Stimulated activated CD8-positive, alpha-beta memory T cell treated with anti-CD3 and anti-CD28 coated beads, Interleukin-12 subunit alpha, Interleukin-12 subunit beta, amount 100 ng/mL, for 1 hour (primary cell): ENCODE results near the gene RPAIN.

Experiments
- DNase-seq: peaks from one replicate; pipeline ENCODE4 v3.0.0-alpha.2; 2020; ENCODE audit warnings: low read depth

RPAIN gene, protein sequence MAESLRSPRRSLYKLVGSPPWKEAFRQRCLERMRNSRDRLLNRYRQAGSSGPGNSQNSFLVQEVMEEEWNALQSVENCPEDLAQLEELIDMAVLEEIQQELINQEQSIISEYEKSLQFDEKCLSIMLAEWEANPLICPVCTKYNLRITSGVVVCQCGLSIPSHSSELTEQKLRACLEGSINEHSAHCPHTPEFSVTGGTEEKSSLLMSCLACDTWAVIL

DNA sequence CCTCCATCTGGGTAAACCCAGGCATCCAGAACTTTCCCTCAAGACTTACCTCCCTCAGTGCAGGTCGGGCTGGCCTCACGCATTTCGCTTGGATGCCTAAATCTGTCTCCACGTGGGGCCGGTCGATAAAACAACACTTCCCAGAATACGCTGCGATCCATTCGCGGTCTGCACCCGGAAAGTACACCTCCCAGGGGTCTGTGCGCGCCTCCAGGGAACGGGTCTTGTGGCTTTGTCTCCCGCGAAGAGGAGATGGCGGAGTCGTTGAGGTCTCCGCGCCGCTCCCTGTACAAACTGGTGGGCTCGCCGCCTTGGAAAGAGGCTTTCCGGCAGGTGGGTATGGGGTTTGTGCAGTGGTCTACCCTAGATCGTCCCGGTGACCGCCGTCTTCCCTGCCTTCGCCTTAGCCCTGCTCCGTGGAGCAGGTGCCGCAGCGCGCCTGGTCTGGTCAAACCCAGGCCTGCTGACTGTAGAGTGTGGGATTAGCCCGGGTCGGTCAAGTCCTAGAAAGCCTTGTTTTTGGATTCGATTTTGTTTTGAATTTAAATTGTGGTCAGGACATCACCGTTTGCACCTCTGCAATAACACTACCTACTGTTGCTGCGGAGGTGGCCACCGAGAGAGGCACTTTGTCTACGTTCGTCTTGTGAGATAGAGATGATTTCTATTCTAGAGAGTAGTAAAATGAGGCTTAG, at the start of gene RPAIN:
Gene RPAIN (plus strand): TSS at position 224 of the 695 bp plus-strand sequence. CDS start 29 bp downstream, at position 253.
- DNase-seq, result peak; percentile 71

GRCh38 chr17:5370411-5370810, 49.6 kb upstream of the RPAIN start:
- no peak for DNase-seq

- DNase-seq, result no peak
Measured at GRCh38 chr17:5373112-5373511, 46.9 kb upstream of the RPAIN start.

GRCh38 chr17:5378566-5379207, 41.3 kb upstream of the RPAIN start:
- DNase-seq, result no peak

- no peak for DNase-seq
Measured at GRCh38 chr17:5379351-5380107, 40.5 kb upstream of the RPAIN start.

DNA sequence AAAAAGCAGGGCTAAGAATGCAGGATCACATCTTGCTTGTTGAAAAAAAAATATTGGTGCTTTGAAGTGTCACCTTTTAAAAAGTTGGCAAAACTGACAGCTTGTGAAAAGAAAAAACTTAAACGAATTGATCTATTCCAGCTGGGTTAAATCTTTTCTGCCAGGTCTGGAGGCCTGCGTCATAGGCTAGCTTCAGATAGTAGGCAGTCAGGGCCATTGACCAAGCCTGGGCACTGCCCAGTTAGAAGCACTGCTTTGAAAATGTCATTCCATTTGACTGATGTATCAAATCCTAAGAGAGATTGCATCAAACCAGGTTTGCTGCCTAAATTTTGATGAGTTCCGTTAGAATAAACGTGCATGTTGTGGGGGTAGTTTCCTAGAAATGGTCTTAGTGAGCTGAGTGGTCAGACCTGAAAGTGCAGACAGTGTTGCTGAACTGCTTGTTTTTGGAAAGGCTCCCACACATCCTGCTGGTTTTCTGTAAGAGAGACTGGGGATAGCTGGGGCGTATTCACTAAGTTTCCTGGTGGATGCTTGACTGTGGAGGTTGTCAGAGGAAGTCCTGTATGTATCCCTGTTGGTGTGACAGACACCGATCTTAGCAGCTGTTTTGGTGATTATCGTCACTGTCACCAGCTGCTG, 39.4 kb upstream of the RPAIN start:
- DNase-seq, result no peak

GRCh38 chr17:5381542-5381941, 38.4 kb upstream of the RPAIN start:
- no peak for DNase-seq

DNA sequence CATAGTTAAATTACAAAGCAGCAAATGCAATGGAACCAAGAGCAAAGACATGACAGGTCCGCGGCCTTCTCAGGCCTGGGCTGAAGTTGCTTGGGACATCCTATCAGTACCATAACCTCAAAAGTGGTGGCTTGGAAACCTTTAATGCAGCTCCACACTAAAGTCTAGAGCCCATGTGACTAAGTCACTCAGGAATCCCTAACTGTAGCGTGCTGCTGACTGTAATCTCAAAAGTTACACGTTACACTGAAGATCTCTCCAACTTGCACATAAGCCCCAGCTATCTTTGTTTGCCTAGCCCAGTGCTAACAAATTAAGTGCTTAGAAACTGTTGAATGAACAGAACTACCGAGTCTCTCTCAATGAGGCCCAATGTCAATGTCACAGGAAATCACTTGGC, 28.3 kb upstream of the RPAIN start:
- DNase-seq, result no peak

DNA sequence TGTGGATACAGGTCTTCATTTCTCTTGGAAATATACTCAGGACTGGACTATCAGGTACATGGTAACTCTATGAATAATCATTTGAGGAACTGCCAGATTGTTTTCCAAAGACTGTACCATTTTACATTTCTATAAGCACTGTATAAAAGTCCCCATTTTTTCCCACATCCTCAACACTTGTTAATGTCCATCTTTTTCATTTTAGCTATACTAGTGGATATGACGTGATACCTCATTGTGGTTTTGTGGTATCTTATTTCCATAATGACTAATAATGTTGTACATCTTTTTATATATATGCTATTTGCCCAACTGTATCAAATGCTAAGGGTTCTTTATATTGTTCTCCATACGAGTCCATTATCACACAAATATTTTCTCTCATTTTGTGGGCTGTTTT, 23.4 kb upstream of the RPAIN start:
- no peak for DNase-seq

GRCh38 chr17:5399767-5400166, 20.2 kb upstream of the RPAIN start:
- no peak for DNase-seq

GRCh38 chr17:5405400-5405799, 14.6 kb upstream of the RPAIN start:
- DNase-seq, result no peak

- no peak for DNase-seq
Measured at GRCh38 chr17:5408186-5408585, 11.8 kb upstream of the RPAIN start.

GRCh38 chr17:5410594-5411272, 9.2 kb upstream of the RPAIN start:
- DNase-seq, result no peak

- DNase-seq, result no peak
Measured at GRCh38 chr17:5413682-5414081, 6.3 kb upstream of the RPAIN start.

DNA sequence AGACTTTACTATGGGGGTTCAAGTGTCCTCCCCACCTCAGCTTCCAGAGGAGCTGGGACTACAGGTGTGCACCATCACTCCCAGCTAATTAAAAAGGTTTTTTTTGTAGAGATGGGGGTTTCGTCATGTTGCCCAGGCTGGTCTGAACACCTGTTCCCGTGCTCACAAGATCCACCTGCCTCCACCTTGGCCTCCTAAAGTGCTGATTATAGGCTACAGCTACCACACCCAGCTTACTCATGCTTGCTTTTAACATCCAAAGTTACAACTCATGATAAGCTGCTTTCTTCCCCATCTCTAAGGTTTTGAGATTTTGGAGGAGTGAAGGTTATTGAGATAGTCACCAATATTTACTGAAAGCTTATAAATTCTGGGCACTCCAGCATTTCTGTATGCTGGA, 3.1 kb upstream of the RPAIN start:
- DNase-seq, result no peak

DNA sequence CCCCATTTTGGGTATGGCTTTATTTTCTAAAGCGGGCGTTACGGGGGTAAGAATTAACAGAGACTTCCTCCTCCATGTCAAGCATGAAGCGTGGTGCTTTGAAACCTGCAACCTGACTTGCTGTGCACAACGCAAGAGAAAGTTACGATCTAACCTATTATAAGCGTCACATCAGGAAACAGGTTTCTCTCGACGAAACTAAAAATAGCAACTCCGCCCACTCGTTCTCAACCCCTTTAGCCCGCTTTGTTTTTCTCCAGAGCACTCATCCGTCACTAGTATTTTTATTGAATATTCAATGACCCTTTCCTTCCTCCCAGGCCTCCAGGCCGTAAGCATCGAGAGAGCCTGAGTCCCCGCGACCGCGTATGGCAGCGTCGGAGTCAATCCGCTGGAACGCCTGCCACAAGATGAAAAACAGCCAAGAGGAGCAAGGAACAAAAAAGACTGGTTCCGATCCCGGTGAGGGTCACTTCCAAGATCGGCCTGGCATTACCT, 1.1 kb upstream of the RPAIN start:
- peak; percentile 43 for DNase-seq

DNA sequence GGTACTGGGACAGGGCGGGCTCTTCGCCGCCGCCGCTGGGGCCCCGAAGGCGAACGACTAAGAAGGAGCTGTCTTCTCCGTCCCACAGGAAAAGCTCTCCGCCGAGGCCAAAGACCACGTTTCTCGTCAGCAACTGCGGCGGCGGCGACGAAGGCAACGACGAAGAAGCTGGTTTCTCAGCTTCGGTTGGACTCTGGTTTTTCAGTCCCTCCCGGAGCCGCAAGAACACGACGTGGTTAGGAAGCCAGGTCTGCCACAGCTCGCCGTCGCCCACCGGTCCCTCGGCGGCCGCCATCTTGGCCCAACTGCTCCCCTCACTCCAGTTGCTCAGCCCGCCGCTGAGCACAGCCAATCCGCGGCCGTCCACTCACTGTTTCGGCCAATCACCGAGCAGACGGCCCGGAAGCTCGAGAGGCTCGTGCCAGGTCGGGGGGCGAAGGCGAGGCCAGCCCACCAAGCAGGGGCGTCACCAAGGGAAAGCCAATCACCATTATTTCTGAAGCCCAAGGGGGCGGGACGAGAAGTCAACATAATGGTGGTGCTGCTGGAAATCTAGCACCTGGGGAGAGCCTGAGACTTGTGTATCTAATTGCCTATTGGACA, 525 bp upstream of the RPAIN start, which contains the start of gene NUP88:
Gene NUP88 (minus strand): TSS at position 307 of the 603 bp plus-strand sequence. CDS start 12 bp downstream, at position 295.
- DNase-seq, result peak; percentile 91

GRCh38 chr17:5422505-5422904, 2.5 kb downstream of the RPAIN start:
- no peak for DNase-seq

DNA sequence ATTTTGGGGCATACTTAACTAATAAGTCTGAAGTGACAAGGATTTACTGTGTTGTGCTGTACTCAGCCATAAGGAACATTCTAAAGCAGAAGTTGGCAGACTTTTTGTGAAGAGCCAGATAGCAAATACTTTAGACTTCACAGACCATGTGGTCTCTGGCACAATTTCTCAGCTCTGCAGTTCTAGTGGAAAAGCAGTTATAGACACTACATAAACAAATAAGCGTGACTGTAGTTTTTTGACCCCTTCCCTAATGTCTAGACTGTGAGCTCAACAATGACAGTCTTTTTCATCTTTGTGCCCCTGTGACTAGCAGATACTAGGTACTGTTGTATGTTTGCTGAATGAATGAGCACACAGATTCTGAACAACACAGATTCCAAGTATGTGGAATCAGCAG, 4.9 kb downstream of the RPAIN start:
- no peak for DNase-seq

DNA sequence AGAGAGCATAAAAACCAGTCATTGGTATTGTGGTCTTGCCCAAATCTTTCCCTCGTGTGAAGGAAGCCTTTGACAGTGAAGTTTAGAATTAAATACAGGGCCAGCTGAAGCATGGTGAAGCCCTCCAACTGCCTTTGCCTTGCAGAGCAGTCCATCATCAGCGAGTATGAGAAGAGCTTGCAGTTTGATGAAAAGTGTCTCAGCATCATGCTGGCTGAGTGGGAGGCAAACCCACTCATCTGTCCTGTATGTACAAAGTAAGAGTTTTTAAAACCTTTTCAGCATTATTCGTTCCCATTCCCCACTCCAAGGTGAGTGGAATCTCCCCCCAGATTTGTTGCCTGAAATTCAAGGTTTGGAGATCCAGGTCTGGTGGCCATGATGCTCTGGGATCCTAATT, 5.8 kb downstream of the RPAIN start:
- no peak for DNase-seq
